Stomach (tissue), 4 donors: Measurements from ENCODE around the gene DGKQ.

ENCODE experiments used
- CTCF ChIP-seq, 7 experiments: fragments of 450-650 bp in 4 of 7; fragments of 200-600 bp in 3 of 7; sonication (generic) in 3 of 7; IDR thresholded peaks; one replicate each; pipeline ENCODE4 v1.5.1; 2016 to 2019; ENCODE audit warnings: antibody characterized with exemption in 7 of 7, control low read depth in 2 of 7, mild to moderate bottlenecking in 1 of 7
- POLR2A ChIP-seq, 4 donors: fragments of 450-650 bp; IDR thresholded peaks; one replicate each; pipeline ENCODE4 v1.6.1; 2016; ENCODE audit warnings: antibody characterized with exemption in 4 of 4, control low read depth in 2 of 4, mild to moderate bottlenecking in 1 of 4, moderate library complexity in 1 of 4
- POLR2AphosphoS5 ChIP-seq, 3 donors: sonication (generic); formaldehyde crosslinking; IDR thresholded peaks; one replicate each; pipeline ENCODE4 v1.6.1; 2016; ENCODE audit warnings: antibody characterized with exemption in 3 of 3

DNA sequence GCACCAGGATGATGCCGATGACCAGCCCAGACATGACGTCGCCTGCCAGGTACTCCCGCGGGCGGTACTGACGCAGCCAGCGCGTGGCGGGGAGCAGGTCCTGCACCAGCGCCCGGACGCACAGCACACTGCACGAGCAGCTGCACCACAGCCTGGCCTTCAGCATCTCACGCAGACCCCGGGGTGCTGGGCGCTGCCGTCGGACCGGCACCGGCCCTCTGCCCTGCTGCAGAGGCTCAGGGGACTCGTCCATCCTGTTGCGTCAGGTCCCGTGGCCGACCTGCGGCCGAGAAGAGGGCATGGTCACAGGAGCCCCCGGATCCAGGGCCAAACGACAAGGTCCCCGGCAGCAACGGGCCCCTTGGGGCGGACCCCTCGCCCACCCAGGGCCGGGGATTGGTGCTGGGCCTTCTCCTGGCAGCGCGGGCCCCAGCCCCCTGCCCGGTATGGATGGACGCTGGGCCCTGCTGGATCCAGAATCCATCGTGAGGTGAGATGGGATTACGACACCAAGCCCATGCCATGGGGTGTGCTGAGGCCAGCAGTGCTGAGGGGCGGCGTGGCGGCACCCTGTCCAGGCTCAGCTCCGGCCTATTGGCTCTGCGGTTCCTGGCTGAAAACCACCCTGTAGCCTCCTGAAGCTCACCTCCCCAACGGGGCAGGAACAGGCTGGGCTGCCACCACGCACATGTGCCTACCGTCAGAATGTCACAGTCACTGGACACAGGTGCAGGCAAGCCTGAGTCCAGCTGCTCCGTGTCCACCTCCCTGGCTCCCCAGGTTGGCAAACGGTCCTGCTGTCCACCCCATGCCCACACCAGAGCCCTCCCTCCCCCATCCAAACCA, 18.3 kb upstream of the DGKQ start:
- TF ChIP-seq POLR2AphosphoS5 (IDR thresholded peaks at IDR 0.05) = no peak
- no peak for TF ChIP-seq POLR2A (IDR thresholded peaks at IDR 0.05)
- TF ChIP-seq CTCF (IDR thresholded peaks at IDR 0.05) = no peak
